HG03196 (cell line): ENCODE measurements around the gene FGD2.
"Not testable (repeated sequence)": the region's sequence is repeated elsewhere in the genome, so short reads cannot be mapped to it uniquely, and the experiment has no call there.

ENCODE experiments used
- ATAC-seq: cut with Tn5 transposase; IDR thresholded peaks from one replicate; pipeline ENCODE4 v1.9.1; 2021; ENCODE audit not compliant: unreplicated experiment

Gene FGD2

DNA sequence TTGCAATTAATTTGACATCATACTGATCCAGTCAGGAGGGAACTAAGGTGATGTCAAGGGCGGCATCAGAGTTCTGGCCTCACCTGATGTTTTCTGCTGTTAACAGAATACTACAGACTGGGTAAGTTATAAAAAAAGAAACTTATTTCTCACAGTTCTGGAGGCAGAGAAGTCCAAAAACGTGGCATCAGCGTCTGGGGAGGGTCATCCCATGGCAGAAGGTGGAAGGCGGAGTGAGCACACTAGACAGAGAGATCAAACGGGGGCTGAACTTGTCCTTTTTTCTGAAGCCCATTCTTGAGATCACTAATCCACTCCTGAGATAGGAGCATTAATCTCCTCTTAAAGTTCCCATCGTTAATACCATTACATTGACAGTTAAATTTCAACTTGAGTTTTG is 16.2 kb upstream of the FGD2 start:
- ATAC-seq, result no peak

DNA sequence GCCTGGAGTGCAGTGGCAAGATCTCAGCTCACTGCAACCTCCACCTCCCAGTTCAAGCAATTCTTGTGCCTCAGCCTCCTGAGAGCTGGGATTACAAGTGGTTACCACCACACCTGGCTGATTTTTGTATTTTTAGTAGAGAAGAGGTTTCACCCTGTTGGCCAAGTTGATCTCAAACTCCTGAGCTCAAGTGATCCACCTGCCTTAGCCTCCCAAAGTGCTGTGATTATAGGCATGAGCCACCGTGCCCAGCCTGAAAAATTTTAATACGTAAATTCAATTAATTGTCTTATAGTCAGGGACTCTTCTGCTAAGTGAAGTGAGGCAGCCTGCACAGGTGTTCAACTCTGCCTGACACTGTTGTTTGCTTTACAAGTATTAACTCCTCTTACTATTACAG is 15.1 kb upstream of the FGD2 start:
- not testable (repeated sequence) for ATAC-seq

DNA sequence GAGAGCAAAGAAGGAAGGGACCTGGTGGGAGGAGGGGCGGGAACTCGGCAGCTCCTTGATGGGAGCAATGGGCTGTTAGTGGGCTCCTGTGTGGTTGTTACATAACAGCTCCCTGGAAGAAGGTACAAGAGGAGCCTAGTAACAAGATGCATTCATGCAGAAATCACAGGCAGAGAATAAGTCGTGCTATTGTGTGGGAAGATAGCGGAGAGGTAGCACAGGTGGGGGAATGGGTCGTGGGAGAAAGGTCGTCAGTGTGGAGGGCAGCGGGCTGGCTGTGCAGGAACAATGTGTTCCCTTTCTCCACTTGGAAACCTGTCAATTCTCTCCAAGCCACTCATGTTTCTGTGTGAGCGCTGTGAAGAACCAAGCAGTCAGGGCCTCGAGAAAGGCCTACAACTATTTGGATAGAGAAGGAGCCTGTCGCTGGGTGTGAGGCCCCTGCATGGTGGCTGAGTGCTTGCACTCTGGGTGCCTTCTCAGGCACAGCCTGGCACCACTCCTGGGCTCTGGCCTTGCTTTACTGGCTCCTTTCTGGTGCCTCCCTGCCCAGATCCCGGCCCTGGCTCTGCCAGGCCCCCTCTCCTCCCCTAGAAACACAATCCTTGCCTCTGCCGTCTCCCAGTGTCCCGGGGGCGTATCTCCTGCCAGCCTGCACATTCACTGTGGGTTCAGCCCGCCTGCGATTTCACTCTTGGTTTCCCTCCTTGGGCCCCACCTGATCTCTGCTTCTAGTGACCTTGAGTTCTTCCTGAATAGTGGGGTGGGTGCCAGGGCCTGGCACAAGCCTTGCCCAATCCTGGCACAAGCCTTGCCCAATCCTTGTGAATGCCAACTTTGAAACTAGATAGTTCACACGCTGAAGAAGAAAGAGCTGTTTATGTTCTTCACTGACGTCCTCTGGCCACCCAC is 7.4 kb upstream of the FGD2 start:
- no peak for ATAC-seq

DNA sequence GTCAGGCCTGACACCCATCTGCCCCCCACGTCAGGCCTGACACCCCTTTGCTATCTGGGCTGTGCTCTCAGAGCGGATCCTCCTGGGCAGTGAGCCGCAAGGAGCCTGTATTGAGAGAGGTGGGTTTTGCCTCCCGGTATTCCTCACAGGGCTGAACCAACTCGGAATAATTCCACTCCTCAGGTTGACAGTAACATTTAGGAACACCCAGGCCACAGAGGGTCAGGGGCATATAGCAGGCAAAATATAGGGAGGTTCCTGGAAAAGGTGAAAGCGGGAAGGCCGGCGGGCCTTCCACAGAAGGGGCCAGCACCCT is 6.8 kb upstream of the FGD2 start:
- no peak for ATAC-seq

DNA sequence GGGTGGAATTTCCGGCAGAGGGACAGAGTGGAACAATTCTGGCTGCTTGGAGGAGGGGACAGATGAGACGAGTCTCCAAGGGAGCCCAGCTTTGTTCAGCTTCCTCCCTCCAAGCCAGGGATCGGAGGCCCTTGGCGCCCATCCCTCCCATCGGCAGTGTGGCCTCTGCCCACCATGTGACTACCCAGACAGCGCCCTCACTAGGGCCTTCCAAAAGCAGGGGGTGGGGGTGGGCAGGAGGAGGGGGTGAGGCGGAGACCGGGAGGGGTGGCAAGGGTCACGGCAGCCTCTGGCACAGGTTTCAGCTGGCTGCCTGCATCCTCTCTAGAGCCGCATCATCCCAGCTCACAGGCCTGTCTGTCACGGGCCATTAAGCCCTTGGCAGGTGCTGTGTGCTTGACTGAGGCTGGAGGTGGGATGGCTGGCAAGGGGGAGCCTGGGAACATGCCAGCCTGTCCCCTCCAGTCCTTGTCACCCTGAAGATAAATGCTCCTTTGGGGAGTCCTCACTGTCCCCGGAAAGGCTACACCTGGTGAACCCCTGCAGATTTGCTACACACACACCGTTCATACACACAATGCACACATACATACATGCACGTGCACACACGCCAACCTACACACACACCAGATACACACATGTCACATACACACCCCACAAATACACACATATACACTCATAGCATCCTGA is 6.2 kb upstream of the FGD2 start:
- no peak for ATAC-seq

DNA sequence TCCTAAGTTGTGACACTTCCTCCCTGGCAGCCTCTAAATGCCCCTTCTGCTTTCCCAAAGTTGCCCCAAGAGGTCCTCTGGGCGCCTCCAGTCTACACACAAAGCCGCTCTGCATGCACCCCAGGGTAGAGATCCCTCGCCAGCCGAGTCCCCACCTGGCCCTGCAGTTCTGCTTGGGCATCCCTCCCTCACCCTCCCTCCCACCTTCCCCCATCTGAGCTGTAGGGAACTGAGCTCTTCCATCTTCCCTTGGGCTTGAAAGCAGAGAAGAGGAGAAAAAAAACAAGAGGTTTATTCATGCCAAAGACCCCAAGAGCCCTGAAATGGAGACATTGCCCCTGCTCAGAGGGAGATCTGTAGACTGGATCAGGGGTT is 5.7 kb upstream of the FGD2 start:
- ATAC-seq, result no peak

DNA sequence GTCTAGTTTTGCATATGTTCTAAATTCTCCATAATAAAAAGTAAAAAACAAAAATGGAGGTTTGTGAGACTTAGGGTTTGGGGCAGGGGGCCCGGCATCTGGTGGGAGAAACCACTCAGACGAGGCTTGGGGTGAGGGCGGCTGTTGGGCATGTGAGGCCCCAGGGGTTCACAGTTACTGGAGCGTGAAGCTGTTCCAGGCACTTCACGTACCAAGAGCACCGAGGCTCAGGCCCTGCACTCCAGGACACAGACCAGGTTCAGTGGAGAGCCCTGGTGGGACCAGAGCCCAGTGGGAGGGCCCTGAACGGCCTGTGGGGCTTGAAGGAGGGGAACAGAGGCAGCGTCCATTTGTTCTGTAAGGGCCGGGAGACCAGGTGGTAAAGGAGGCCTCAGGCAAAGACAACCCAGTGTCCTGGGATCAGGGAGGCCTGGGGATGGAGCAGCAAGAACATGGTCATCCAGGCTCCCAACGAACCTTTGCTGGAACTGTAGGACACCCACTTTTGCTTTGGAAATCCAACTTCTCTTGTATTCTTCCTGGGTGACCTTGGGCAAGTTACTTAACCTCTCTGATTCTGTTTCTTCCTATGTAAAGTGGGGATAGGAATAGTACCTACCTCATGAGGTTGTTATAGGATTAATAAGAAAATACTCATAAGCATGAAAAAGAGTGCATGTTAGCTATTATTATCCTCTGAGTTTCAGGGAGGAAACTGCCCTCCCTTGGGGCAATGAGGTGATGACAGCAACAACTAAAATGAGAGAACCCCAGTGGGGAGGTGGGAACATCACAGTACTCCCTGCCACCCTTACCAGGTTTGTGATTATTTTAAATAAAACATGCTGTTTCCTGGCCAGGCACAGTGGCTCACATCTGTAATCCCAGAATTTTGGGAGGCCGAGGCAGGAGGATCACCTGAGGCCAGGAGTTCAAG is 1.1 kb upstream of the FGD2 start:
- ATAC-seq, result no peak

DNA sequence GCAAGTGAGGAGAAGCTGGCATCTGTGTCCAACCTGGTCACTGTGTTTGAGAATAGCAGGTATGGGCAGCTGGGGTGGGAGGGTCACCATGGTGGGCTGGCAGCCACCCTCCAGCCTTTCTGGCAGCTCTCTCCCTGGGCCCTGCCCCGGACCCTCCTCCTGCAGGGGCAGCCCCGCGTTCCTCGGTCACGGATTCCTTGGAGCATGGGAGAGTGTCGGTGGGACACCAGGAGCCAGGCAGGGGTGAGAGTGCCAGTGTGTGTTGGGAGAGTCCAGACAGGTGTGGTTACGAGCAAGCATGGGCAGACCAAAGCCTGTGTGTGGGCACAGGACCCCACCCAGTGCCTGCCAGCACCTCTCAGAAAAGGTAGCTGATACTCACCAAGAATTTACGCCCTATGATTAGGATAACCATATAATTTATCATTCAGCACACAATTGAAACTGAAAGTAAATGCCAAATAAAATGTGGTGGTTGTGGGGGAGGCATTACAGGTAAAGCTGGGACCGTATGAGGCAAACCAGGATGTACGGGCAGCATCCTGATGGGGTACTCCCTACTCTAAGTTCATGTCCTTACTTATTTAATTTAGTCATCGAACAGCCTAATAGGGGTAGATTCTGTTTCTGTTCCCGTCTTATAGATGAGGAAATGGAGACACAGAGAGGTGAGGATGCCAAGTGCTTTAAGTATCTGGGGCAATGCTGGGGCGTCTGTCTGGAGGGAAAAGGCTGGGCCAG is 542 bp downstream of the FGD2 start:
- peak; percentile 2 for ATAC-seq

DNA sequence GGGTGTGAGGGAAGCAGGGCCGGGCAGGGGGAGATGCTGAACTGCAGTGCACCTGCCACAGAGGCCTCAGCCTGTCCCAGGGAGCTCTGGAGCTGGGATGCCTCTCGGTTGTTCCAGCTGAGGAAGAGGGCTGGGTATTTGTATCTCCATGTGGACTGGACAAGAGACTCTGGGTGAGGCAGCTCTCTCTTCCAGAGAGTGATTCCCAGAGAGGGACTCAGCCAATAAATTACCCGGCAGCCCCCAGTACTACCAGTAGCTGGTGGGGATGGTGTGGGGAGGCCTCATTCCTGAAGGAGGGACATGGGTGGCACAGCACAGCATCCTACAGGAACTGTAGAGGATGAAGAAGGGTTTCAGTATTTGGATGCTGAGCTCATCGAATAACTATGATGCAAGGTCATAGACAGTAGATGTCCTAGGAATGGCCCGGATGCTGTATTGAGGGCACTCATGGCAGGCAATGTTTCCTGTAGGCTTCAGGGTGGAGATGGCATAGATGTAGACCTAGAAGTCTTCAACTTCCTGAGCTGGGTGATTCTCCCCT is 1.4 kb downstream of the FGD2 start:
- peak; percentile 5 for ATAC-seq

DNA sequence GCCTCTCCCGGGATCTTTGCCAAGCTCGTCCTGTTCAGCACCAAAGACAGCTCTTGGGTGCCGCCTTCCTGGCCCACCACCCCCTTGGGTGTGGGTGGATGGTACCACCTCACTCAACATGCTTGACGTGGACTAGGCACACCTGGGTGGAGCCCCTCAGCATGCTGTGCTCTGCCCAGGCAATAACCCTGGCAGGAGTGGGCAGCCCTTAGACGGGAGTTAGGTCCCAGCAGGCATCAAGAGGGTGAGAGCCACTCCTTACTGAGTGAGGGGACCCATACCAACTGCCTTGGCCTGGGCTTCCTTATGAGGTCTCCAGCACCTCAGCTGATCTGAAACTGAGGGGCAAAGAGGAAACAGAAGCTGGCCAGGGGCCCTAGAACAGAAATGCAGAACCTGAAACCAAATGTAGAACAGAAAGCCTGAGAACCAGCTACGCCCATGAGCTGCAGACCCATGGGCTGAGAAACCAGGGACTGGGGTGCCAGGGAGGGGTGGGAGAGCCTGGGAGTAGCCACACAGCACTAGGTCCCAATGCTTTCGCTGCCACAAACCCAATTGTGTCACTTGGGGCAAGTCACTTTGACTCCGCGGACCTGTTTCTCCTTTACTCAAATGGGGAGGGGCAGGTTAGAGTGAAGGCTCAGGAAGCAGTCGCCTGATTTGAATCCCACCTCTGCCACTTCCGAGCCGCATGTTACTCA is 2.0 kb downstream of the FGD2 start:
- peak; percentile 28 for ATAC-seq

DNA sequence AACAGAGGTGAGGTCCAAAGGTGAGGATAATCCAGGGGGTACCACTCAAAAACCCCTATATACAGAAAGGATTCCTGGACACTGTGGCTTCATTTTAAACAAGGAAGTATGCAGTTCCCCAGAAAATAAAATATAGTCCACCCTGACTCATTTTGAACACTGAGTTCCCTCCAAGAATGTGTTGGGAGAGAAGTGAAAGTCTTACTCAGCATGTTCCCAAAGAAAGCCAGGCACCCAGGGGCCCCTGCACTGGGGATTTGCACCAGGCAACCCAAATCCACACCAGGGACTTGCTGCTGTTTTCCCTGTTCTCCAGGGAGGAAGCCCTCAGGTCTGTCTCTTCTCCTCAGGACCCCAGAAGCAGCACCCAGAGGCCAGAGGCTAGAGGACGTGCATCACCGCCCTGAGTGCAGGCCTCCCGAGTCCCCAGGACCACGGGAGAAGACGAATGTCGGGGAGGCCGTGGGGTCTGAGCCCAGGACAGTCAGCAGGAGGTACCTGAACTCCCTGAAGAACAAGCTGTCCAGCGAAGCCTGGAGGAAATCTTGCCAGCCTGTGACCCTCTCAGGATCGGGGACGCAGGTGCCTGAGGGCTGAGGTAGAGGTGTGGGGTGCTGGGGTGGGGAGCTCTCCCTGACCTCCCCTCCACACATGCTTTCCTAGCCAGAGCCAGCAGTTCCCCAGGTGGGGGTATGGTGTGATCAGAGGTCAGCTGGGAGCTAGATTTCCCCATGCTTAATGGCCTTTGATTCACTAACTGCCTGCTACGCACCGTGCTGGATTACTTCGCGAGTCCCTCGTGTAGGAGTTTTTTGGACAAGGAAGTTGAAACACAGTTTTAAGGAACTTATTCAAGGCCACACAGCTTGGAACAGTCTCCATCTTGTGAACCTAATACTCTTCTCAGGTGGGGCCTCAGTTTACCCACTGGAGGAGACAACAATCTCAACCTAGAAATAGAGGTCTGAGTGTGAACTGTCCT is 3.3 kb downstream of the FGD2 start:
- no peak for ATAC-seq

DNA sequence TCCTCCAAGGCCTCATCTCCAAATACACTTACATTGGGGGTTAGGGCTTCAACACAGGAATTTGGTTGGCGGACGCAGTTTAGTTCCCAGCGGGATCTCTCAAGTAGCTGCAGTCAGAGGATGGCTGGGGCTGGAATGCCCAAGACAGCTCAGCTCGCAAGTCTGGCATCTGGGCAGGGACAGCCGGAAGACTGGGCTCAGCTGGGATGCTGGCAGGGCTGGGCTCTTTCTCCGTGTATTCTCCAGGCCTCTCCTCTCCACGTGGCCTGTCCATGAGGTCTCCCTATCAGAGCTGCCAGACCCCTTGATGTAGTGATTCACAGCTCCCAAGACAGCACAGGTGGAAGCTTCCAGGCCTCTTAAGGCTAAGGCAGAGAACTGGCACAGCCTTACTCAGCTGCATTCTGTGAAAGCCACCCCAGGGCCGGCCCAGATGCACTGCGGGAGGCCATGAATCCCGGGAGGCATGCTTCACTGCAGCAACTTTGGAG is 5.0 kb downstream of the FGD2 start:
- no peak for ATAC-seq

DNA sequence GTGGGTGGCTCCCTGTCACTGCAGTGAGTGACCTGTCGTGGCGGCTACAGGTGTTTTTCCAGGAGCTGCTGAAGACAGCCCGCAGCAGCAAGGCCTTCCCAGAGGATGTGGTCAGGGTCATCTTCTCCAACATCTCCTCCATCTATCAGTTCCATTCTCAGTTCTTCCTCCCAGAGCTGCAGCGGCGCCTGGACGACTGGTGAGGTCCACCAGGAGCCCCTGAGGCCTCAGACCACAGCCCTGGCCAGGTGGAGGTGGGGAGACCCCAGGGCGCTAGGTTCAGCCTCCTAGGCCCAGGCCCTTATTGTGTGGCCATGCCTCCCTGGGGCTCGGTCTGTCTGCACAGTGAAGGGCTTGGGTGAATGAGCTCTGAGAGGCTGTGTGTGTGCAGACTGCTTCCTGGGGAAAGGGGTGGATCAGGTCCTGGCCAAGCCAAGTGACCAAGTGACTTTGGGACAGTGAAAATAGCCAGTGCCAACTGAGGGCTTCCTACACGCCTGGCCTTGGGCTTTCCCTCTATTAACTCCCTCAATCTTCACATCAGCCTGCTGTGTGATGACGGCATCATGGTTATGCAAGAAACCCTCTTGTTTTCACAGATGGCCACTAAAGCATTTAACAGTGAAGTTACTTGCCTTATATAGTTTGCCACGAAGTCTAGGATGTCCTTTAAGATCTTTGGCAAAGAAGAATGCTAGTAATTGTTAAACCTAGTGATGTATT is 6.4 kb downstream of the FGD2 start:
- ATAC-seq, result no peak

DNA sequence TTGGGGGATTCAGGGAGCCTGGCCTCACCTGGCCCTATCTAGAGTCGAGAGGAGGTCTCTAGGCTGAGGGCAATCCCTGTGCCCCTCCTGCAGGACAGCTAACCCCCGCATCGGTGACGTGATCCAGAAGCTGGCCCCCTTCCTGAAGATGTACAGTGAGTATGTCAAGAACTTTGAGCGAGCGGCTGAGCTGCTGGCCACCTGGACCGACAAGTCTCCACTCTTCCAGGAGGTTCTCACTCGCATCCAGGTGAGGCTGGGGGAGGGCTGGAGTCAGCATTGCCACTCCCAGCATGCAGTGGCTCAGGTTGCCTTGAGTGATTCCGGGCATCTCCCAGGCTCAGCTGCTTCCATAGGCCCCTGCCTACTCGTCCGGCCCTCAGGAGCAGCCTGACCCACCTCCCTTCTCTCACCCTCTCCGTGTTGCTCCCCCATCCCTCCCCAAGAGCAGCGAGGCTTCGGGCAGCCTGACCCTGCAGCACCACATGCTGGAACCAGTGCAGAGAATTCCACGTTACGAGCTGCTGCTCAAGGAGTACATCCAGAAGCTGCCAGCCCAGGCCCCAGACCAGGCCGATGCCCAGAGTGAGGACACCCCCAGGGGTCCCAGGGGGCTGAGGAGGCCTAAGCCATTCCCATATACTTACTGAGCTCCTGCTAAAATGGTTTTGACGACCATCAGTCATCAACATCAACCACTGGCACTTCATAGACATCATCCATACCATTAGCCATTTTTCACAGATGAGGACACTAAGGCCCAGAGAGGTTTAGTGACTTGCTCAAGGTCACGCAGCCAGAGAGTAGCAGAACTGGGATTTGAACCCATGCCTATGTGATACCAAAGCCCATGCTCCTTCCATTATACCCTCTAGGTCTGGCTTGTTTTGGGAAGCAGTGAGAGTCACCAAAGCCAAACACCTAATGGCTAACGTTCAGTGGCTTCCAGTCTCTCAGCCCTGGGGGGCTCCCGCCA is 8.3 kb downstream of the FGD2 start:
- ATAC-seq, result no peak

DNA sequence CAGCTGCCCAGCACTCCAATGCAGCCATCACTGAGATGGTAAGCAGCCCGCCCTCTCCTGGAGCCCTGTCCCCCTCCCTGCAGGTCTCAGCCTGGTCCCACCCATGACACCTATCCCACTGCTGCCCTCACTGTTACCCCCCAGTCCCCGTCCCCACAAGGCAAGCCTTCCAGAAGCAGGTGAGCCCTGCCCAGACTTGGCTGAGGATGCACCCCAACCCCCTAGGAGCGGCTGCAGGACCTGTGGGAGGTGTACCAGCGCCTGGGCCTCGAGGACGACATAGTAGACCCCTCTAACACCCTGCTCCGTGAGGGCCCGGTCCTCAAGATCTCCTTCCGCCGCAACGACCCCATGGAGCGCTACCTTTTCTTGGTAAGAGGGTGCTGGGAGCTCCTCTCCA is 9.2 kb downstream of the FGD2 start:
- no peak for ATAC-seq

DNA sequence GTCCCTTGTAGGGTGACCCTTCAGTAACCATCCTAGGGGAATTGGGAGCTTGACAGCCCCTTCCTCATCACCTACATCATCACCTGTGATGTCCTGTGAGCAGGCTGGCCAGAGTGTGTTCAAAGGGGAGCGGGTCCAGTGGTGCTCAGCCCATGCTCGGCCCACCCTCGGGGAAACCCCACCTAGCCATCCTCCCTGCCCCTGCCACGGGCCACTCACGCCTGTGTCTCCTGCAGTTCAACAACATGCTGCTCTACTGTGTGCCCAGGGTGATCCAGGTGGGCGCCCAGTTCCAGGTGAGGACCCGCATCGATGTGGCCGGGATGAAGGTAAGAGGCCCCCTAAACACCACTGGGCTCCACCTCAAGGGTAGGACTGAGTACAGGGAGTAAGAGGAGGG is 10.1 kb downstream of the FGD2 start:
- no peak for ATAC-seq

DNA sequence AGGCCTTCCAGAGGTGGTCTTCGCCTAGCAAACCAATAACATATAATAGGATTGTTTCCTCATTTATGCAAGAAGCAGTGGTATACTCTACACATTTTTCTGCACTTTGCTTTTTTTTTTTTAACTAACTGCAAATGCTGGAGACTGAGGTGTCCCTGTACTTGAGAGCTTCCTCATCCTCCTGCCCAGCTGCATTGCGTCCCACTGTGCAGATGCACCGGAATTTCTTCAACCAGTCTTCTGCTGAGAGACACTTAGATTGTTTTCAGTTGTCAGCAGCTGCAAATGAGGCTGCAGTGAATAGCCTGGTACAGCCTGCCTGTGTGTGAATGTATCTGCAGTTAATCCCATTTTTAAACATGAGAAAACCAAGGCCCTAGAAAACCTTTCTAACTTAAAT is 11.5 kb downstream of the FGD2 start:
- no peak for ATAC-seq
